PC-3 (cell line): ENCODE measurements around the gene THSD7A. TPM values are rescaled to one million over a fixed set of nuclear protein-coding genes. Genes with fewer than 3 reads are reported as not detected.

Experiments used
- ATAC-seq: fragments of 200-7000 bp; cut with Tn5 transposase; 2 replicates; pipeline ENCODE4 v1.9.1; 2020; ENCODE audit warnings: mild to moderate bottlenecking, moderate library complexity
- BruUV-seq: library from RNA; stranded (reverse); fragments of 400-500 nt; replicated peaks from 2 replicates; lab custom pipeline; 2021; lab: Mats Ljungman, UMichigan
- CTCF ChIA-PET: fragments of 300-600 bp; sonication (Branson Sonifier 250); formaldehyde crosslinking; loops from one replicate; lab custom pipeline; 2022; ENCODE audit warnings: antibody characterized with exemption; lab: Charles Lee
- POLR2A ChIA-PET: fragments of 300-600 bp; sonication (Branson Sonifier 250); formaldehyde crosslinking; loops from one replicate; lab custom pipeline; 2022; ENCODE audit warnings: antibody characterized with exemption; ENCODE audit not compliant: unreplicated experiment; lab: Charles Lee
- DNase-seq: peaks from one replicate; pipeline ENCODE4 v3.0.0-alpha.2; 2015
- H2AFZ ChIP-seq: fragments of 300-600 bp; sonication (generic); 2 replicates; pipeline ENCODE4 v1.6.0; 2016; ENCODE audit warnings: antibody characterized with exemption, low read length
- H3F3A ChIP-seq: fragments of 300-600 bp; sonication (generic); one replicate; pipeline ENCODE4 v1.6.0; 2017; ENCODE audit warnings: antibody characterized with exemption, low read length, control low read depth, mild to moderate bottlenecking; ENCODE audit not compliant: unreplicated experiment
- H3K27ac ChIP-seq: fragments of 300-600 bp; sonication (generic); 2 replicates; pipeline ENCODE4 v1.5.1; 2016; ENCODE audit warnings: mild to moderate bottlenecking, low read length
- H3K27me3 ChIP-seq: fragments of 300-600 bp; sonication (generic); 2 replicates; pipeline ENCODE4 v1.6.1; 2016; ENCODE audit warnings: low read length, mixed read lengths
- H3K36me3 ChIP-seq: fragments of 300-600 bp; sonication (generic); 2 replicates; pipeline ENCODE4 v1.6.1; 2016; ENCODE audit warnings: low read depth, mixed run types, low read length, mixed read lengths
- H3K4me1 ChIP-seq: fragments of 300-600 bp; sonication (generic); 2 replicates; pipeline ENCODE4 v1.5.1; 2016; ENCODE audit warnings: low read length; ENCODE audit not compliant: insufficient read depth
- H3K4me2 ChIP-seq: fragments of 300-600 bp; sonication (generic); 2 replicates; pipeline ENCODE4 v1.6.0; 2016; ENCODE audit warnings: low read length
- H3K4me3 ChIP-seq: fragments of 300-600 bp; sonication (generic); 2 replicates; pipeline ENCODE4 v1.5.1; 2016; ENCODE audit warnings: mild to moderate bottlenecking, low read length, mixed read lengths
- H3K79me2 ChIP-seq: fragments of 300-600 bp; sonication (generic); 2 replicates; pipeline ENCODE4 v1.6.1; 2017; ENCODE audit warnings: low read length, mixed read lengths
- H3K9ac ChIP-seq: fragments of 300-600 bp; sonication (generic); 2 replicates; pipeline ENCODE4 v1.6.0; 2016; ENCODE audit warnings: mild to moderate bottlenecking, low read length
- H3K9me2 ChIP-seq: fragments of 300-600 bp; sonication (generic); replicated peaks from 2 replicates; pipeline ENCODE4 v1.6.1; 2016; ENCODE audit warnings: mixed run types, low read length, mixed read lengths
- H3K9me3 ChIP-seq: fragments of 300-600 bp; sonication (generic); 2 replicates; pipeline ENCODE4 v1.6.1; 2016; ENCODE audit warnings: low read length, mixed read lengths
- H4K20me1 ChIP-seq: fragments of 300-600 bp; sonication (generic); 2 replicates; pipeline ENCODE4 v1.6.1; 2016; ENCODE audit warnings: low read length, mixed read lengths
- EZH2 ChIP-seq: fragments of 300-600 bp; sonication (generic); IDR thresholded peaks from one replicate; pipeline ENCODE4 v1.6.1; 2017; ENCODE audit warnings: antibody characterized with exemption, mild to moderate bottlenecking, low read length; ENCODE audit not compliant: unreplicated experiment
- EZH2phosphoT487 ChIP-seq: fragments of 300-600 bp; sonication (generic); IDR thresholded peaks from 2 replicates; pipeline ENCODE4 v1.6.1; 2018; ENCODE audit warnings: mild to moderate bottlenecking, antibody characterized with exemption, low read length, borderline replicate concordance
- intact Hi-C: fragments of 100-400 bp; cut with micrococcal nuclease; formaldehyde crosslinking; loops from 2 replicates; pipeline ENCODE4 v1.9.0; 2023
- total RNA-seq: library from RNA; depleted of rRNA; stranded (reverse); fragments of >200 nt; gene quantifications from 2 replicates; pipeline ENCODE4 v1.2.3, GENCODE V29; 2014
- TF ChIP-seq, protein P1 (sequence below): fragments of 300-600 bp; sonication (generic); conservative IDR thresholded peaks from 2 replicates; pipeline ENCODE4 v1.5.1; 2017; ENCODE audit warnings: antibody characterized with exemption, low read depth, mild to moderate bottlenecking, low read length

Gene THSD7A
- total RNA-seq, 1 experiment from 2014 or later: 0.04 TPM

GRCh38 chr7:11541330-11541729 lies 290.7 kb downstream of the THSD7A start:
- Histone ChIP-seq H3K4me3 (no peak overlapping the region), H3K36me3 (no peaks in the 10 kb centered on the region), H3K9ac (no peak overlapping the region), H3K4me1 (peaks cover 20% of the 10 kb centered on the region), H3F3A (no peaks in the 10 kb centered on the region), H2AFZ (no peak overlapping the region), H3K4me2 (peak overlapping the region; percentile 32; the same call in 1 of the 2 replicates), H3K79me2 (no peaks in the 10 kb centered on the region), H3K9me2 (no peaks in the 10 kb centered on the region), H3K27me3 (no peaks in the 10 kb centered on the region), H3K9me3 (no peaks in the 10 kb centered on the region), H4K20me1 (no peaks in the 10 kb centered on the region), H3K27ac (no peak overlapping the region)
- no TSS peak for BruUV-seq
- ATAC-seq (no peak), DNase-seq (no peak)
- TF ChIP-seq EZH2: no peak
- TF ChIP-seq, protein P1, sequence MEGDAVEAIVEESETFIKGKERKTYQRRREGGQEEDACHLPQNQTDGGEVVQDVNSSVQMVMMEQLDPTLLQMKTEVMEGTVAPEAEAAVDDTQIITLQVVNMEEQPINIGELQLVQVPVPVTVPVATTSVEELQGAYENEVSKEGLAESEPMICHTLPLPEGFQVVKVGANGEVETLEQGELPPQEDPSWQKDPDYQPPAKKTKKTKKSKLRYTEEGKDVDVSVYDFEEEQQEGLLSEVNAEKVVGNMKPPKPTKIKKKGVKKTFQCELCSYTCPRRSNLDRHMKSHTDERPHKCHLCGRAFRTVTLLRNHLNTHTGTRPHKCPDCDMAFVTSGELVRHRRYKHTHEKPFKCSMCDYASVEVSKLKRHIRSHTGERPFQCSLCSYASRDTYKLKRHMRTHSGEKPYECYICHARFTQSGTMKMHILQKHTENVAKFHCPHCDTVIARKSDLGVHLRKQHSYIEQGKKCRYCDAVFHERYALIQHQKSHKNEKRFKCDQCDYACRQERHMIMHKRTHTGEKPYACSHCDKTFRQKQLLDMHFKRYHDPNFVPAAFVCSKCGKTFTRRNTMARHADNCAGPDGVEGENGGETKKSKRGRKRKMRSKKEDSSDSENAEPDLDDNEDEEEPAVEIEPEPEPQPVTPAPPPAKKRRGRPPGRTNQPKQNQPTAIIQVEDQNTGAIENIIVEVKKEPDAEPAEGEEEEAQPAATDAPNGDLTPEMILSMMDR: no peak
- ChIA-PET CTCF (no interaction called here), POLR2A (no interaction called here)
- intact Hi-C loops: no loop called here

DNA sequence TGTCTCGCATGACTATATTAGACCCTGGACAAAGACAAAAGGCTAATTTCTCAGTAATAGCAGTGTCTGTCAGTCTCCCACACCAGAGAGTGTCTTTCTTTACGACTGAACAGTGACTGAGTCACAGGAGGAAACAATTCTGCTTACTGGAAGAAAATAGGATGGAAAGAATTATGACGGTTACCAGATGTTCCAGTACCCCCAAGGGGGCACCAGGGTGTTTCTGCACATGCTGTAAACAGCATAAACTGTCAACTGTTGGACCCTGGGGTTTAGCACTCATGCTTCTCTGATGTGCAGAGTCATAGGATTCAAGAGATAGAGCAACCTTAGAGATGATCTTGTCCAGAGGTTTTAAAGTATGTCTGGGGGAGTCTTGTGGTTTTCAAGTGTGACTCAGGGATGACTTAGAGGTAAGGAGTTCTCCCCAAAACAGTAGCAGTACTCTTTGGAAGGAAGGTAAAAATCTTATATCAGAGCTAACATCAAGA lies 291.7 kb downstream of the THSD7A start:
- H3K27me3 ChIP-seq: no peaks in the 10 kb centered on the region
- H3K9me3 ChIP-seq: no peaks in the 10 kb centered on the region
- BruUV-seq: no TSS peak
- H3K9ac ChIP-seq: no peak overlapping the region
- H3K79me2 ChIP-seq: no peaks in the 10 kb centered on the region
- POLR2A ChIA-PET: interaction anchor here (0.6 to 0.7 kb wide), 2 partner anchors 13 to 567 kb away, joined by 3 to 4 read pairs; partner anchors contain the start of gene PHF14
- no peaks in the 10 kb centered on the region for H3F3A ChIP-seq
- no peak overlapping the region for H3K4me3 ChIP-seq
- no peak overlapping the region for H2AFZ ChIP-seq
- H3K4me2 ChIP-seq: peak overlapping the region; percentile 32
- TF ChIP-seq, protein P1: no peak
- TF ChIP-seq EZH2 (no peak), EZH2phosphoT487 (no peak)
- CTCF ChIA-PET: no interaction called here
- no peaks in the 10 kb centered on the region for H3K36me3 ChIP-seq
- H3K9me2 ChIP-seq: no peaks in the 10 kb centered on the region; the same call in 1 of the 2 replicates
- no peaks in the 10 kb centered on the region for H4K20me1 ChIP-seq
- H3K4me1 ChIP-seq: peaks cover 20% of the 10 kb centered on the region
- ATAC-seq (peak; percentile 87), DNase-seq (peak; percentile 52)
- H3K27ac ChIP-seq: peak overlapping the region; percentile 8; the same call in 1 of the 2 replicates
- intact Hi-C loops: no loop called here

- BruUV-seq: no TSS peak
- Histone ChIP-seq H3F3A (no peaks in the 10 kb centered on the region), H3K27me3 (no peaks in the 10 kb centered on the region), H3K4me3 (no peak overlapping the region), H2AFZ (no peak overlapping the region), H3K4me2 (peak overlapping the region; percentile 32), H3K79me2 (no peaks in the 10 kb centered on the region), H3K9me3 (no peaks in the 10 kb centered on the region), H4K20me1 (no peaks in the 10 kb centered on the region), H3K9me2 (no peaks in the 10 kb centered on the region; the same call in 1 of the 2 replicates), H3K4me1 (peaks cover 20% of the 10 kb centered on the region), H3K9ac (no peak overlapping the region), H3K36me3 (no peaks in the 10 kb centered on the region), H3K27ac (peak overlapping the region; percentile 8; the same call in 1 of the 2 replicates)
- intact Hi-C loops: no loop called here
- CTCF ChIA-PET: no interaction called here
- DNase-seq (no peak), ATAC-seq (peak; percentile 44)
- TF ChIP-seq EZH2: no peak
- no peak for TF ChIP-seq EZH2phosphoT487
- TF ChIP-seq, protein P1: no peak
- POLR2A ChIA-PET: interaction anchor here (0.7 kb wide), 1 partner anchor 366 kb away, joined by 5 read pairs; no protein-coding TSS in a partner anchor
Measured at GRCh38 chr7:11539853-11540252, 292.1 kb downstream of the THSD7A start.
